PC-9 (cell line): Measurements from ENCODE around the gene RGS6.

Experiments used
- CTCF ChIP-seq: fragments of 200-600 bp; sonication (generic); conservative IDR thresholded peaks from 2 replicates; pipeline ENCODE4 v1.6.1; 2017; ENCODE audit warnings: mixed run types, antibody characterized with exemption, mild to moderate bottlenecking, moderate library complexity
- EZH2 ChIP-seq: fragments of 200-600 bp; sonication (generic); IDR thresholded peaks from 2 replicates; pipeline ENCODE4 v1.8.0; 2017; ENCODE audit warnings: antibody characterized with exemption, low read depth

- TF ChIP-seq CTCF (no peak), EZH2 (no peak)
These were observed 46.9 kb upstream of the RGS6 start for GRCh38 chr14:71885301-71885700.
